ENCODE measurements around the gene CCT5.

CCT5 gene

GRCh38 chr5:10249948-10250805 lies at the start of gene CCT5:
CCT5 (plus strand) TSS chr5:10250280; CDS start chr5:10250341, 61 bp downstream.
- H3K36me3 ChIP-seq (ENCODE audit: low read depth), result peaks cover 40% of the 10 kb centered on the region
- peaks cover 10% of the 10 kb centered on the region for H3K4me1 ChIP-seq (ENCODE audit: insufficient read depth, poor library complexity, severe bottlenecking)
- TF ChIP-seq CTCF (IDR thresholded peaks at IDR 0.05; ENCODE audit: poor library complexity, severe bottlenecking), result no peak
- H3K4me3 ChIP-seq (ENCODE audit: severe bottlenecking), result peak within 1 kb of the TSS; percentile 81
- DNase-seq (ENCODE audit: low spot score) (peak; percentile 94), ATAC-seq (ENCODE audit: low read depth) (peak; percentile 64)
- H3K27ac ChIP-seq (ENCODE audit: poor library complexity, severe bottlenecking), result peak within 1 kb of the TSS; percentile 72
- H3K9me3 ChIP-seq (ENCODE audit: severe bottlenecking), result no peaks in the 10 kb centered on the region
- no peaks in the 10 kb centered on the region for H3K27me3 ChIP-seq (ENCODE audit: insufficient read depth, poor library complexity, severe bottlenecking)

DNA sequence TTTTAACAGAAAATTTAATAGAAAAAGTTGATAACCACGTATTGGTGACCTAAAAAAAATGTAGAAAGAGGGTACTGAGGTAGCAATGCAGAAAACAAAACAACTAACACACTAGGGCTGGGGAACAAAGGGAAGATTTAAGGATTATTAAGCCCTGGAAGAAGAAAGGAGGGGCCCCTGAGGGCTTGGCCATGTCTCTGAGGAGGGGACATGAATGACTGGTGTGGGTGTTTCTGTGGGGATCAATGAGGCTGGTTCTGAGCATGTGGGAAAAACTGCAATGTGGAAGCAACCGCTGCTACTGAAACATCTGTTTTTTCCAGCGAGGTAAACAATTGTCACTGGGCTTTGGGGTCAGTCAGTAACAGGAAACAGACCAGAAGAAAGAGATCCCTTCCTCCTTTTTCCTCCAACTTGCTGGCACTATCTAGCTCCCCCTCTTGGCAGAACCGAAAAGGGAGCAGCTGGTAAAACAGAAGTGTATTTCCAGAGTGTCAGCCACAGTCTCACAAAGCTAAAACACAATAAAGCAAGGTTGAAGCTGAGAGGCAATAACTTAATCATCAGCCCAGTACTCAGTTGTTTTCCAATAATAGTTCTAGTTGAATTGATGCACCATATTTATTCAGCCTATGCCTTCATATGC lies 48.7 kb upstream of the CCT5 start:
- no peak for TF ChIP-seq CTCF (IDR thresholded peaks at IDR 0.05; ENCODE audit: poor library complexity, severe bottlenecking)
- Histone ChIP-seq H3K4me1 (ENCODE audit: insufficient read depth, poor library complexity, severe bottlenecking) (no peaks in the 10 kb centered on the region), H3K27me3 (ENCODE audit: insufficient read depth, poor library complexity, severe bottlenecking) (no peaks in the 10 kb centered on the region), H3K9me3 (ENCODE audit: severe bottlenecking) (no peaks in the 10 kb centered on the region), H3K27ac (ENCODE audit: poor library complexity, severe bottlenecking) (no peak overlapping the region), H3K36me3 (ENCODE audit: low read depth) (no peaks in the 10 kb centered on the region), H3K4me3 (ENCODE audit: severe bottlenecking) (no peak overlapping the region)
- ATAC-seq (ENCODE audit: low read depth), result no peak
- no peak for DNase-seq (ENCODE audit: low spot score)

DNA sequence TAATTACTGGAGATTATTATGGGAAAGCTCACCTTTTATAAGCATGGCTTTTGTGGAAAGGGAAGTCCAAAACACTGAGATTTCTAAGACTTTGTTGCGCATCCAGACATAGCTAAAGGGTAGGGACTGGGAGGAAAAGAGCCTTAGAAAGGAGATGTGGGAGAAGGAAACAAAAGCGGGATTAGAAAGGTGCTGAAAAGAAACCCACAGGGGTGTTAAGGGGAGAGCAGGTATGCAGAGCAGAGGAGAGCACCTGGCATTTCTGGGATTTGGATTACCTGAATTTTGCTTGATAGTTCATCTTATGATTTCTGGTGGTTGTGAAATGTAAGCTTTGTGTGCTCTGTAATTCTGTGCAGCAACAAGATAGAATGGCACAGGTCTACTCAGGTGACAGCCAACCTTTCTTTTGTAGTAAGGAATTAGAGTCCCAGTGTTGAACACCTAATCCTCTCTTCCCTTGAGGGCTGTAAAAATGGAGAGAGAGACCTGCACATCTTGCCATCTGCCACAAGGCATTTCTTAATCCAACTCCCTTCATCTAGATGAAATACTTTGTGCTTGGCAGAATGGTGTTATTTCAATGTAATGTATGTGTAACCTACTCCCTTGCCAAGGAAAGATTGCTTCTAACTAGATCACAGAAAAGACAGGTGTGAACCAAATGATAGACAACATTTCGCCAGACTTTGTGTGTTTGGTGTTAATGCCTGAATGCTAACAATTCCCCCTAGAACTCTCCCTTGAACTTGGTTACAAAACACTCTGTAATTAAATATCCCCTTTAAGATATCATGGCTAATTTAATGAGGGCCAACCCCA lies 47.8 kb upstream of the CCT5 start:
- no peaks in the 10 kb centered on the region for H3K4me1 ChIP-seq (ENCODE audit: insufficient read depth, poor library complexity, severe bottlenecking)
- ATAC-seq (ENCODE audit: low read depth) (no peak), DNase-seq (ENCODE audit: low spot score) (no peak)
- no peak for TF ChIP-seq CTCF (IDR thresholded peaks at IDR 0.05; ENCODE audit: poor library complexity, severe bottlenecking)
- no peak overlapping the region for H3K27ac ChIP-seq (ENCODE audit: poor library complexity, severe bottlenecking)
- H3K4me3 ChIP-seq (ENCODE audit: severe bottlenecking), result no peak overlapping the region
- H3K36me3 ChIP-seq (ENCODE audit: low read depth), result no peaks in the 10 kb centered on the region
- H3K9me3 ChIP-seq (ENCODE audit: severe bottlenecking), result no peaks in the 10 kb centered on the region
- no peaks in the 10 kb centered on the region for H3K27me3 ChIP-seq (ENCODE audit: insufficient read depth, poor library complexity, severe bottlenecking)

DNA sequence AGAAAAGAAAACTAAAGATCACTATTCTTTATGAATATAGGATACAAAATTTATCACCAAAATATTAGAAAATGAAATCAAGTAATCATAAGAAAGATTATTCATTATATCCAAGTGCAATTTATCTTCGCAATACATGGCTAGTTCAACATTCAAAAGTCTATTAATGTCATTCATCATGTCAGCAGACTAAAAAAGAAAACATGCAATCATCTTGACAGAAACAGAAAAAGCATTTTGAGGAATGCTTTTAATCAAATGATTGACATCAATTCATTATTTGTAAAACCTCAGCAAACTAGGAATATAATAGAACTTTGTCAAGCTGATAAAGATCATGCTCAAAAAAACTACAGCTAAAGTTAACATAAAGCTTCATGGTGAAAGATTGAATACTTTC lies 41.1 kb upstream of the CCT5 start:
- Histone ChIP-seq H3K4me1 (ENCODE audit: insufficient read depth, poor library complexity, severe bottlenecking) (peaks cover 2% of the 10 kb centered on the region), H3K27ac (ENCODE audit: poor library complexity, severe bottlenecking) (no peak overlapping the region), H3K36me3 (ENCODE audit: low read depth) (no peaks in the 10 kb centered on the region), H3K27me3 (ENCODE audit: insufficient read depth, poor library complexity, severe bottlenecking) (no peaks in the 10 kb centered on the region), H3K9me3 (ENCODE audit: severe bottlenecking) (no peaks in the 10 kb centered on the region), H3K4me3 (ENCODE audit: severe bottlenecking) (no peak overlapping the region)
- TF ChIP-seq CTCF (IDR thresholded peaks at IDR 0.05; ENCODE audit: poor library complexity, severe bottlenecking), result no peak
- ATAC-seq (ENCODE audit: low read depth) (no peak), DNase-seq (ENCODE audit: low spot score) (no peak)
